AG09309 (cell line): ENCODE results near the gene CCNJL.

Experiments
- DNase-seq: peaks from one replicate; pipeline ENCODE4 v3.0.0-alpha.2; 2010; ENCODE audit warnings: low read depth
- H3K4me3 ChIP-seq: 2 replicates; pipeline ENCODE4 v1.5.1; 2011; ENCODE audit warnings: mild to moderate bottlenecking, low read depth, low read length, moderate library complexity; ENCODE audit not compliant: control insufficient read depth
- TF ChIP-seq, protein P1 (sequence below): IDR thresholded peaks from 2 replicates; pipeline ENCODE4 v1.5.1; 2011; ENCODE audit warnings: mild to moderate bottlenecking, low read depth, low read length, inconsistent platforms; ENCODE audit not compliant: insufficient read depth, control insufficient read depth; ENCODE audit errors: missing control alignments

The CCNJL gene

DNA sequence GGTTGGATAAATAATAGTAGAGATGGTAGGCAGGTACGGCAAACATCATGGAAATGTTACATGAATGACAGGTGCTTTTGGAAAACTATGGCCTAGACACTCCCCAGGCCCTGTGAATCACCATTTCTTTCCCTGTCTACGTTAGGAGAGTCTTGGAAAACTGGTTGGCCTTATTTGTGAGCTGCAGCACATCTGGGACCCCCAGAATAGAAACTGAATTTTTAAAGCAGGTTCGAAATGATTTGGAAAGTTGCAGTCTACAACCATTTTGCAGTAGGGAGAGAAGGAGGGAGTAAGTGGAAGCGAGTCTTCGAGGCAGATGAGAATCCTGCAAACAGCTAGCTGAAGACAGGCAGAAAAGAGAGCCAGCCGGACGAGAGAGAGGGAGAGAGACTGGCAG lies 45.0 kb upstream of the CCNJL start:
- H3K4me3 ChIP-seq = no peak overlapping the region
- TF ChIP-seq, protein P1, sequence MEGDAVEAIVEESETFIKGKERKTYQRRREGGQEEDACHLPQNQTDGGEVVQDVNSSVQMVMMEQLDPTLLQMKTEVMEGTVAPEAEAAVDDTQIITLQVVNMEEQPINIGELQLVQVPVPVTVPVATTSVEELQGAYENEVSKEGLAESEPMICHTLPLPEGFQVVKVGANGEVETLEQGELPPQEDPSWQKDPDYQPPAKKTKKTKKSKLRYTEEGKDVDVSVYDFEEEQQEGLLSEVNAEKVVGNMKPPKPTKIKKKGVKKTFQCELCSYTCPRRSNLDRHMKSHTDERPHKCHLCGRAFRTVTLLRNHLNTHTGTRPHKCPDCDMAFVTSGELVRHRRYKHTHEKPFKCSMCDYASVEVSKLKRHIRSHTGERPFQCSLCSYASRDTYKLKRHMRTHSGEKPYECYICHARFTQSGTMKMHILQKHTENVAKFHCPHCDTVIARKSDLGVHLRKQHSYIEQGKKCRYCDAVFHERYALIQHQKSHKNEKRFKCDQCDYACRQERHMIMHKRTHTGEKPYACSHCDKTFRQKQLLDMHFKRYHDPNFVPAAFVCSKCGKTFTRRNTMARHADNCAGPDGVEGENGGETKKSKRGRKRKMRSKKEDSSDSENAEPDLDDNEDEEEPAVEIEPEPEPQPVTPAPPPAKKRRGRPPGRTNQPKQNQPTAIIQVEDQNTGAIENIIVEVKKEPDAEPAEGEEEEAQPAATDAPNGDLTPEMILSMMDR = no peak
- no peak for DNase-seq

DNA sequence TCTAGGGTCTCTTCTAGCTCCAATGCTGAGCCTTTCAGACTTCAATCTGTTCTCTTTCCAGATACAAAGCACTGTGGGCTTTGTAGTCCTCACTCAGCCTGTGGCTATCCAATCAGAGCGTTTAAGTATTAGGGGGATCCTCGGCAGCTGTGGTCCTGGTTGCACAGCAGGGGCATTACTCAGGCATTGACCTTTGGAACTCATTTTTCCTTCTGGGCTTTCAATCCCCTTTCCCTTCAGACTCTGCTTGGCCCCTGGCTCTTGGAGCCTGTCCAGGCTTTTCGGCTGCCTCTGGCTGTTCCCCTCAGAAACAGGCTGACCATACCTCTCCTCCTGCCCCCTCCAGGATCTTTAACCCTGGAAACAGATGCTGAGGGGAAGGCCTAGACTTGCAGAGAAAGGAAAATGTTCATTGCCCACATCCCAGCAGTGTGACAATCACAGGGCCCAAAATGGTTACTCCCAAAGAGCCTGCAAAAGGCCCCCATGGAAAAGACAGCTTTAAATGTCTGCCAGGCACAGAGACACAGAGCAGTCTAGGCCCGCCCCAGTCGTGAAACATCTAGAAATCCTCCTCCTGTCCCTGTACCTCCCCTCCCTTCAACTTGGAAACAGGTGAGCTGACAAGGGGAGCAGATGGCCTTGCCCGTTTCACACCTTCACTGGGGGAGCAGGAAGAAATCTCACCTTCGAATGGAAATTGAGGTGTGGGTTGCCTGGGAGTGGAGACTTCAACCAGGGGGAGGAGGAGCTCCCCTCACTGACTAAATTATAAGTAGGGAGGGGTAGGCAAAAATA lies 44.4 kb upstream of the CCNJL start:
- H3K4me3 ChIP-seq = no peak overlapping the region
- DNase-seq = no peak
- TF ChIP-seq, protein P1 = no peak

- TF ChIP-seq, protein P1 = no peak
Observed at GRCh38 chr5:160354666-160355065, 42.3 kb upstream of the CCNJL start.

GRCh38 chr5:160353379-160353778 lies 41.0 kb upstream of the CCNJL start:
- no peak for DNase-seq
- TF ChIP-seq, protein P1 = no peak
- no peak overlapping the region for H3K4me3 ChIP-seq

More at GRCh38 chr5:160354666-160355065, 42.3 kb upstream of the CCNJL start:
- no peak for DNase-seq
- H3K4me3 ChIP-seq = no peak overlapping the region

DNA sequence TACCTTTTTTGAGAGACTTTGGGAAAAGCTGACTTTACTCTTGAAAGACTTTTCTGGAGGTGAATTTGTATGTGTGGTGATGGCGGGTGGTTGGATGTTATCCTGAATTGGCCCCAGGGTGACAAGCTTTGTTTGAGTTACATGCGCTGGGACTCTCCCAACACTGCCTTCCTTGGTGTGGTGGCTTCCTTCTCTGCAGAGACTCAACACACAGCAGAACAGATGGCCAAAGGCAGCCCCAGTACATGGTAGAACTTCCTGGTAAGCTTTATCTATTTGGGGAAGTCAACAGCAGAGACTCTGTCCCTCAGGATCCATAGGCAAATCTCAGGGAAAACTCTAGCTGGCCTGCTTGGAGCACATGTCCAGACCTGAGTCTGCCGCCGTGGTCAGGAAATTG lies 39.9 kb upstream of the CCNJL start:
- no peak for DNase-seq
- TF ChIP-seq, protein P1 = no peak
- H3K4me3 ChIP-seq = no peak overlapping the region

- H3K4me3 ChIP-seq = no peak overlapping the region
- TF ChIP-seq, protein P1 = no peak
- DNase-seq = no peak
Observed at GRCh38 chr5:160349935-160350303, 37.6 kb upstream of the CCNJL start.
